ENCODE results near the gene SYT13.

GRCh38 chr11:45237711-45238315, 48.3 kb downstream of the SYT13 start:
- TF ChIP-seq TAF1 (IDR thresholded peaks at IDR 0.05; ENCODE audit: low read depth) (no peak), USF1 (IDR thresholded peaks at IDR 0.05) (no peak), TCF12 (IDR thresholded peaks at IDR 0.05; ENCODE audit: low read depth) (no peak)

Data from Ishikawa (cell line).